GM12872 (cell line): ENCODE results near the gene BAIAP2L2.

ENCODE experiments used
- CTCF ChIP-seq: IDR thresholded peaks from 3 replicates; pipeline ENCODE4 v1.5.1; 2011; ENCODE audit warnings: low read depth, mild to moderate bottlenecking, low read length, moderate library complexity; ENCODE audit not compliant: insufficient read depth

The BAIAP2L2 gene

GRCh38 chr22:38114484-38115398 lies 4.3 kb upstream of the BAIAP2L2 start:
- TF ChIP-seq CTCF: peak; percentile 96

- TF ChIP-seq CTCF: no peak
Measured at GRCh38 chr22:38112381-38112780, 1.9 kb upstream of the BAIAP2L2 start.

- TF ChIP-seq CTCF: no peak
Measured at GRCh38 chr22:38111925-38112355, 1.5 kb upstream of the BAIAP2L2 start.

- no peak for TF ChIP-seq CTCF
Measured at GRCh38 chr22:38110863-38111852, 674 bp upstream of the BAIAP2L2 start.

GRCh38 chr22:38109371-38110001 lies 998 bp downstream of the BAIAP2L2 start:
- TF ChIP-seq CTCF: no peak

- TF ChIP-seq CTCF: no peak
Measured at GRCh38 chr22:38108561-38109319, 1.7 kb downstream of the BAIAP2L2 start.
